ENCODE measurements around the gene DCLK1.

DCLK1 gene

GRCh38 chr13:35881360-35881759 is 249.8 kb downstream of the DCLK1 start:
- H2BK5ac ChIP-seq (ENCODE audit: low read length): no peak overlapping the region
- H3K79me1 ChIP-seq (ENCODE audit: low read length): no peaks in the 10 kb centered on the region
- no peak overlapping the region for H3K4me2 ChIP-seq (ENCODE audit: low read length)
- H3K36me3 ChIP-seq (ENCODE audit: control insufficient read depth, insufficient read depth, low read length): no peaks in the 10 kb centered on the region
- WGBS (ENCODE audit: extremely low coverage, insufficient coverage, low lambda C conversion rate): no CpG with 5 or more reads among the region's 1 CpG
- no peak overlapping the region for H3K4ac ChIP-seq (ENCODE audit: low read depth, low read length)
- DNase-seq: no peak
- H3K4me1 ChIP-seq (ENCODE audit: control insufficient read depth, low read depth, low read length): no peaks in the 10 kb centered on the region
- H3K23ac ChIP-seq (ENCODE audit: low read length): no peak overlapping the region
- no peak overlapping the region for H3K18ac ChIP-seq (ENCODE audit: low read length)
- H3K4me3 ChIP-seq (ENCODE audit: low read length): no peak overlapping the region
- H4K5ac ChIP-seq (ENCODE audit: low read length): no peak overlapping the region
- H2BK15ac ChIP-seq (replicated peaks; ENCODE audit: low read depth): no peak overlapping the region
- no peak overlapping the region for H2AK5ac ChIP-seq (ENCODE audit: low read length)
- H3K27me3 ChIP-seq (ENCODE audit: insufficient read depth, low read length, poor library complexity): no peaks in the 10 kb centered on the region
- H3K79me2 ChIP-seq (ENCODE audit: control insufficient read depth, insufficient read depth, low read length): no peaks in the 10 kb centered on the region
- no peak overlapping the region for H3K9ac ChIP-seq (ENCODE audit: low read length)
- H2BK120ac ChIP-seq (ENCODE audit: low read depth, low read length): no peak overlapping the region
- no peak overlapping the region for H3K56ac ChIP-seq (ENCODE audit: low read length)
- no peak overlapping the region for H3K27ac ChIP-seq (ENCODE audit: low read depth, low read length)
- H4K8ac ChIP-seq (ENCODE audit: low read depth, low read length): no peak overlapping the region

GRCh38 chr13:35879111-35879510 is 252.1 kb downstream of the DCLK1 start:
- Histone ChIP-seq H3K4me2 (ENCODE audit: low read length) (no peak overlapping the region), H3K36me3 (ENCODE audit: control insufficient read depth, insufficient read depth, low read length) (no peaks in the 10 kb centered on the region), H3K79me2 (ENCODE audit: control insufficient read depth, insufficient read depth, low read length) (no peaks in the 10 kb centered on the region), H3K56ac (ENCODE audit: low read length) (no peak overlapping the region), H3K9ac (ENCODE audit: low read length) (no peak overlapping the region), H3K23ac (ENCODE audit: low read length) (no peak overlapping the region), H2AK5ac (ENCODE audit: low read length) (no peak overlapping the region), H3K27ac (ENCODE audit: low read depth, low read length) (no peak overlapping the region), H4K8ac (ENCODE audit: low read depth, low read length) (no peak overlapping the region), H3K4me3 (ENCODE audit: low read length) (no peak overlapping the region), H3K27me3 (ENCODE audit: insufficient read depth, low read length, poor library complexity) (no peaks in the 10 kb centered on the region), H3K4me1 (ENCODE audit: control insufficient read depth, low read depth, low read length) (no peaks in the 10 kb centered on the region), H4K5ac (ENCODE audit: low read length) (no peak overlapping the region), H2BK15ac (replicated peaks; ENCODE audit: low read depth) (no peak overlapping the region), H2BK5ac (ENCODE audit: low read length) (no peak overlapping the region), H3K4ac (ENCODE audit: low read depth, low read length) (no peak overlapping the region), H3K79me1 (ENCODE audit: low read length) (no peaks in the 10 kb centered on the region), H2BK120ac (ENCODE audit: low read depth, low read length) (no peak overlapping the region), H3K18ac (ENCODE audit: low read length) (no peak overlapping the region)
- no CpG with 5 or more reads among the region's 4 CpGs for WGBS (ENCODE audit: extremely low coverage, insufficient coverage, low lambda C conversion rate)
- DNase-seq: no peak

- Histone ChIP-seq H2BK15ac (replicated peaks; ENCODE audit: low read depth) (no peak overlapping the region), H3K18ac (ENCODE audit: low read length) (no peak overlapping the region), H3K4me2 (ENCODE audit: low read length) (no peak overlapping the region), H3K36me3 (ENCODE audit: control insufficient read depth, insufficient read depth, low read length) (no peaks in the 10 kb centered on the region), H2BK120ac (ENCODE audit: low read depth, low read length) (no peak overlapping the region), H4K5ac (ENCODE audit: low read length) (no peak overlapping the region), H3K4me1 (ENCODE audit: control insufficient read depth, low read depth, low read length) (no peaks in the 10 kb centered on the region), H3K27ac (ENCODE audit: low read depth, low read length) (no peak overlapping the region), H3K23ac (ENCODE audit: low read length) (no peak overlapping the region), H3K79me2 (ENCODE audit: control insufficient read depth, insufficient read depth, low read length) (no peaks in the 10 kb centered on the region), H2BK5ac (ENCODE audit: low read length) (no peak overlapping the region), H3K56ac (ENCODE audit: low read length) (no peak overlapping the region), H3K27me3 (ENCODE audit: insufficient read depth, low read length, poor library complexity) (no peaks in the 10 kb centered on the region), H3K9ac (ENCODE audit: low read length) (no peak overlapping the region), H4K8ac (ENCODE audit: low read depth, low read length) (no peak overlapping the region), H3K4me3 (ENCODE audit: low read length) (no peak overlapping the region), H3K79me1 (ENCODE audit: low read length) (no peaks in the 10 kb centered on the region), H2AK5ac (ENCODE audit: low read length) (no peak overlapping the region), H3K4ac (ENCODE audit: low read depth, low read length) (no peak overlapping the region)
- no CpG with 5 or more reads among the region's 1 CpG for WGBS (ENCODE audit: extremely low coverage, insufficient coverage, low lambda C conversion rate)
- DNase-seq: no peak
These were observed 254.6 kb downstream of the DCLK1 start for GRCh38 chr13:35876601-35877000.

GRCh38 chr13:35874704-35875103 is 256.5 kb downstream of the DCLK1 start:
- no peak overlapping the region for H3K18ac ChIP-seq (ENCODE audit: low read length)
- H3K4me1 ChIP-seq (ENCODE audit: control insufficient read depth, low read depth, low read length): no peaks in the 10 kb centered on the region
- no peak for DNase-seq
- H2AK5ac ChIP-seq (ENCODE audit: low read length): no peak overlapping the region
- no peak overlapping the region for H3K56ac ChIP-seq (ENCODE audit: low read length)
- no peak overlapping the region for H4K5ac ChIP-seq (ENCODE audit: low read length)
- H2BK120ac ChIP-seq (ENCODE audit: low read depth, low read length): no peak overlapping the region
- no peaks in the 10 kb centered on the region for H3K79me1 ChIP-seq (ENCODE audit: low read length)
- H3K36me3 ChIP-seq (ENCODE audit: control insufficient read depth, insufficient read depth, low read length): no peaks in the 10 kb centered on the region
- no peaks in the 10 kb centered on the region for H3K27me3 ChIP-seq (ENCODE audit: insufficient read depth, low read length, poor library complexity)
- no peak overlapping the region for H3K9ac ChIP-seq (ENCODE audit: low read length)
- no peak overlapping the region for H3K23ac ChIP-seq (ENCODE audit: low read length)
- H2BK15ac ChIP-seq (replicated peaks; ENCODE audit: low read depth): no peak overlapping the region
- no CpG with 5 or more reads among the region's 11 CpGs for WGBS (ENCODE audit: extremely low coverage, insufficient coverage, low lambda C conversion rate)
- no peak overlapping the region for H3K4ac ChIP-seq (ENCODE audit: low read depth, low read length)
- H3K27ac ChIP-seq (ENCODE audit: low read depth, low read length): no peak overlapping the region
- H3K4me2 ChIP-seq (ENCODE audit: low read length): no peak overlapping the region
- H2BK5ac ChIP-seq (ENCODE audit: low read length): no peak overlapping the region
- no peak overlapping the region for H4K8ac ChIP-seq (ENCODE audit: low read depth, low read length)
- H3K4me3 ChIP-seq (ENCODE audit: low read length): no peak overlapping the region
- H3K79me2 ChIP-seq (ENCODE audit: control insufficient read depth, insufficient read depth, low read length): no peaks in the 10 kb centered on the region

GRCh38 chr13:35872369-35872768 is 258.8 kb downstream of the DCLK1 start:
- H4K5ac ChIP-seq (ENCODE audit: low read length): no peak overlapping the region
- H3K4ac ChIP-seq (ENCODE audit: low read depth, low read length): no peak overlapping the region
- no peaks in the 10 kb centered on the region for H3K79me1 ChIP-seq (ENCODE audit: low read length)
- no peaks in the 10 kb centered on the region for H3K36me3 ChIP-seq (ENCODE audit: control insufficient read depth, insufficient read depth, low read length)
- no peaks in the 10 kb centered on the region for H3K79me2 ChIP-seq (ENCODE audit: control insufficient read depth, insufficient read depth, low read length)
- H3K4me2 ChIP-seq (ENCODE audit: low read length): no peak overlapping the region
- no peak overlapping the region for H3K56ac ChIP-seq (ENCODE audit: low read length)
- H3K23ac ChIP-seq (ENCODE audit: low read length): no peak overlapping the region
- no peak overlapping the region for H4K8ac ChIP-seq (ENCODE audit: low read depth, low read length)
- no peak overlapping the region for H3K18ac ChIP-seq (ENCODE audit: low read length)
- 100% methylated on average over 1 of the region's 2 CpGs for WGBS (ENCODE audit: extremely low coverage, insufficient coverage, low lambda C conversion rate)
- H2BK120ac ChIP-seq (ENCODE audit: low read depth, low read length): no peak overlapping the region
- no peaks in the 10 kb centered on the region for H3K4me1 ChIP-seq (ENCODE audit: control insufficient read depth, low read depth, low read length)
- H2BK5ac ChIP-seq (ENCODE audit: low read length): no peak overlapping the region
- no peak overlapping the region for H2AK5ac ChIP-seq (ENCODE audit: low read length)
- no peak overlapping the region for H3K27ac ChIP-seq (ENCODE audit: low read depth, low read length)
- H3K9ac ChIP-seq (ENCODE audit: low read length): no peak overlapping the region
- H3K4me3 ChIP-seq (ENCODE audit: low read length): no peak overlapping the region
- no peak overlapping the region for H2BK15ac ChIP-seq (replicated peaks; ENCODE audit: low read depth)
- DNase-seq: no peak
- H3K27me3 ChIP-seq (ENCODE audit: insufficient read depth, low read length, poor library complexity): no peaks in the 10 kb centered on the region

- H3K79me2 ChIP-seq (ENCODE audit: control insufficient read depth, insufficient read depth, low read length): no peaks in the 10 kb centered on the region
- no CpG with 5 or more reads among the region's 2 CpGs for WGBS (ENCODE audit: extremely low coverage, insufficient coverage, low lambda C conversion rate)
- no peaks in the 10 kb centered on the region for H3K36me3 ChIP-seq (ENCODE audit: control insufficient read depth, insufficient read depth, low read length)
- no peak overlapping the region for H3K4me3 ChIP-seq (ENCODE audit: low read length)
- H3K56ac ChIP-seq (ENCODE audit: low read length): no peak overlapping the region
- no peaks in the 10 kb centered on the region for H3K27me3 ChIP-seq (ENCODE audit: insufficient read depth, low read length, poor library complexity)
- no peak overlapping the region for H2BK5ac ChIP-seq (ENCODE audit: low read length)
- H2BK120ac ChIP-seq (ENCODE audit: low read depth, low read length): no peak overlapping the region
- no peak for DNase-seq
- no peak overlapping the region for H3K27ac ChIP-seq (ENCODE audit: low read depth, low read length)
- no peaks in the 10 kb centered on the region for H3K79me1 ChIP-seq (ENCODE audit: low read length)
- no peak overlapping the region for H3K23ac ChIP-seq (ENCODE audit: low read length)
- no peak overlapping the region for H3K18ac ChIP-seq (ENCODE audit: low read length)
- H4K8ac ChIP-seq (ENCODE audit: low read depth, low read length): no peak overlapping the region
- no peak overlapping the region for H2BK15ac ChIP-seq (replicated peaks; ENCODE audit: low read depth)
- no peak overlapping the region for H4K5ac ChIP-seq (ENCODE audit: low read length)
- H3K4ac ChIP-seq (ENCODE audit: low read depth, low read length): no peak overlapping the region
- H2AK5ac ChIP-seq (ENCODE audit: low read length): no peak overlapping the region
- no peak overlapping the region for H3K9ac ChIP-seq (ENCODE audit: low read length)
- no peaks in the 10 kb centered on the region for H3K4me1 ChIP-seq (ENCODE audit: control insufficient read depth, low read depth, low read length)
- H3K4me2 ChIP-seq (ENCODE audit: low read length): no peak overlapping the region
These were observed 259.6 kb downstream of the DCLK1 start for GRCh38 chr13:35871561-35871960.

Data from mesendoderm (in vitro differentiated cells).